ENCODE measurements around the gene HOXA6. TPM values are rescaled to one million over a fixed set of nuclear protein-coding genes. Genes with fewer than 3 reads are reported as not detected.

HOXA6 gene
- total RNA-seq (ENCODE audit: unreplicated experiment): not detected
- long read RNA-seq: 0 reads

- no peak for TF ChIP-seq CTCF (IDR thresholded peaks at IDR 0.05; ENCODE audit: unreplicated experiment)
- Mint-ChIP-seq H3K36me3 (ENCODE audit: low read depth, unreplicated experiment) (peaks cover 4% of the 10 kb centered on the region), H3K27me3 (ENCODE audit: unreplicated experiment) (peaks cover 56% of the 10 kb centered on the region), H3K27ac (ENCODE audit: unreplicated experiment) (no peak within 1 kb of the TSS), H3K4me1 (ENCODE audit: unreplicated experiment) (peaks cover 26% of the 10 kb centered on the region), H3K9me3 (ENCODE audit: unreplicated experiment) (no peaks in the 10 kb centered on the region), H3K4me3 (ENCODE audit: unreplicated experiment) (peak within 1 kb of the TSS; percentile 56)
- DNase-seq (ENCODE audit: low spot score): no peak
These were observed at the start of gene HOXA6 for GRCh38 chr7:27147199-27148030. HOXA6 (minus strand) TSS chr7:27147774; CDS start chr7:27147749, 25 bp downstream.

GRCh38 chr7:27196287-27196767 is 48.8 kb upstream of the HOXA6 start:
- TF ChIP-seq CTCF (IDR thresholded peaks at IDR 0.05; ENCODE audit: unreplicated experiment): peak; percentile 81
- peak; percentile 82 for DNase-seq (ENCODE audit: low spot score)
- Mint-ChIP-seq H3K9me3 (ENCODE audit: unreplicated experiment) (no peaks in the 10 kb centered on the region), H3K27ac (ENCODE audit: unreplicated experiment) (no peak overlapping the region), H3K36me3 (ENCODE audit: low read depth, unreplicated experiment) (no peaks in the 10 kb centered on the region), H3K4me1 (ENCODE audit: unreplicated experiment) (peaks cover 13% of the 10 kb centered on the region), H3K4me3 (ENCODE audit: unreplicated experiment) (no peak overlapping the region), H3K27me3 (ENCODE audit: unreplicated experiment) (peaks cover 37% of the 10 kb centered on the region)

- Mint-ChIP-seq H3K9me3 (ENCODE audit: unreplicated experiment) (no peaks in the 10 kb centered on the region), H3K27ac (ENCODE audit: unreplicated experiment) (no peak overlapping the region), H3K4me1 (ENCODE audit: unreplicated experiment) (peaks cover 9% of the 10 kb centered on the region)
These were observed 47.3 kb upstream of the HOXA6 start for GRCh38 chr7:27194686-27195379.

GRCh38 chr7:27194002-27194352 is 46.4 kb upstream of the HOXA6 start:
- no peaks in the 10 kb centered on the region for H3K9me3 Mint-ChIP-seq (ENCODE audit: unreplicated experiment)
- DNase-seq (ENCODE audit: low spot score): no peak
- no peak for TF ChIP-seq CTCF (IDR thresholded peaks at IDR 0.05; ENCODE audit: unreplicated experiment)
- peaks cover 42% of the 10 kb centered on the region for H3K27me3 Mint-ChIP-seq (ENCODE audit: unreplicated experiment)
- peaks cover 6% of the 10 kb centered on the region for H3K36me3 Mint-ChIP-seq (ENCODE audit: low read depth, unreplicated experiment)
- no peak overlapping the region for H3K4me3 Mint-ChIP-seq (ENCODE audit: unreplicated experiment)
- H3K4me1 Mint-ChIP-seq (ENCODE audit: unreplicated experiment): peaks cover 17% of the 10 kb centered on the region
- no peak overlapping the region for H3K27ac Mint-ChIP-seq (ENCODE audit: unreplicated experiment)

More at GRCh38 chr7:27194686-27195379, 47.3 kb upstream of the HOXA6 start:
- H3K36me3 Mint-ChIP-seq (ENCODE audit: low read depth, unreplicated experiment): peaks cover 6% of the 10 kb centered on the region
- no peak overlapping the region for H3K4me3 Mint-ChIP-seq (ENCODE audit: unreplicated experiment)
- no peak for TF ChIP-seq CTCF (IDR thresholded peaks at IDR 0.05; ENCODE audit: unreplicated experiment)
- peaks cover 42% of the 10 kb centered on the region for H3K27me3 Mint-ChIP-seq (ENCODE audit: unreplicated experiment)
- no peak for DNase-seq (ENCODE audit: low spot score)

All from endothelial cell (in vitro differentiated cells).